Nephron progenitor cell (in vitro differentiated cells): ENCODE data around the gene COG8.

ENCODE experiments used
- DNase-seq: peaks from one replicate; pipeline ENCODE4 v3.0.0; 2021
- H3K27ac Mint-ChIP-seq: 2 replicates; pipeline ENCODE4 v1.8.0; 2021; ENCODE audit warnings: mild to moderate bottlenecking, moderate library complexity, mixed read lengths
- H3K27me3 Mint-ChIP-seq: 2 replicates; pipeline ENCODE4 v1.8.0; 2021; ENCODE audit warnings: mild to moderate bottlenecking, low read depth, mixed read lengths; ENCODE audit not compliant: poor library complexity
- H3K36me3 Mint-ChIP-seq: 2 replicates; pipeline ENCODE4 v1.8.0; 2021; ENCODE audit warnings: low read depth, mixed read lengths
- H3K4me1 Mint-ChIP-seq: 2 replicates; pipeline ENCODE4 v1.8.0; 2021; ENCODE audit warnings: mixed read lengths
- H3K4me3 Mint-ChIP-seq: 2 replicates; pipeline ENCODE4 v1.8.0; 2021; ENCODE audit warnings: mild to moderate bottlenecking, moderate library complexity, mixed read lengths
- H3K9me3 Mint-ChIP-seq: 2 replicates; pipeline ENCODE4 v1.8.0; 2021; ENCODE audit warnings: mild to moderate bottlenecking, moderate library complexity, mixed read lengths
- CTCF ChIP-seq: fragments of 200-600 bp; sonication (generic); IDR thresholded peaks from 2 replicates; pipeline ENCODE4 v1.5.0; 2021; ENCODE audit warnings: antibody characterized with exemption

Gene COG8

GRCh38 chr16:69315486-69316311, 23.7 kb downstream of the COG8 start:
- Mint-ChIP-seq H3K9me3 (no peaks in the 10 kb centered on the region), H3K27ac (peak overlapping the region; percentile 80), H3K4me3 (no peak overlapping the region), H3K36me3 (peaks cover 39% of the 10 kb centered on the region), H3K4me1 (peaks cover 23% of the 10 kb centered on the region), H3K27me3 (no peaks in the 10 kb centered on the region)
- TF ChIP-seq CTCF = no peak
- no peak for DNase-seq

GRCh38 chr16:69314534-69314933, 24.8 kb downstream of the COG8 start:
- no peak for DNase-seq
- TF ChIP-seq CTCF = no peak
- H3K36me3 Mint-ChIP-seq = peaks cover 41% of the 10 kb centered on the region

GRCh38 chr16:69313469-69313868, 25.9 kb downstream of the COG8 start:
- Mint-ChIP-seq H3K36me3 (peaks cover 34% of the 10 kb centered on the region), H3K27me3 (no peaks in the 10 kb centered on the region), H3K27ac (no peak overlapping the region), H3K4me1 (peaks cover 22% of the 10 kb centered on the region), H3K4me3 (peak overlapping the region; percentile 76), H3K9me3 (no peaks in the 10 kb centered on the region)
- no peak for TF ChIP-seq CTCF
- DNase-seq = no peak

More at GRCh38 chr16:69314534-69314933, 24.8 kb downstream of the COG8 start:
- Mint-ChIP-seq H3K4me1 (peaks cover 25% of the 10 kb centered on the region), H3K27ac (peak overlapping the region; percentile 88), H3K9me3 (no peaks in the 10 kb centered on the region), H3K4me3 (no peak overlapping the region), H3K27me3 (no peaks in the 10 kb centered on the region)

- no peaks in the 10 kb centered on the region for H3K27me3 Mint-ChIP-seq
- H3K36me3 Mint-ChIP-seq = peaks cover 34% of the 10 kb centered on the region
- H3K4me1 Mint-ChIP-seq = peaks cover 22% of the 10 kb centered on the region
- H3K9me3 Mint-ChIP-seq = no peaks in the 10 kb centered on the region
- peak overlapping the region; percentile 98 for H3K4me3 Mint-ChIP-seq
- peak overlapping the region; percentile 94 for H3K27ac Mint-ChIP-seq
- no peak for TF ChIP-seq CTCF
- DNase-seq = no peak
Observed at GRCh38 chr16:69311533-69312387, 27.6 kb downstream of the COG8 start.

- peak; percentile 68 for TF ChIP-seq CTCF
- peaks cover 2% of the 10 kb centered on the region for H3K27me3 Mint-ChIP-seq
- H3K4me1 Mint-ChIP-seq = peaks cover 22% of the 10 kb centered on the region
- H3K4me3 Mint-ChIP-seq = peak within 1 kb of the TSS; percentile 98
- H3K9me3 Mint-ChIP-seq = no peaks in the 10 kb centered on the region
- DNase-seq = peak; percentile 99
- H3K27ac Mint-ChIP-seq = peak within 1 kb of the TSS; percentile 94
- peaks cover 26% of the 10 kb centered on the region for H3K36me3 Mint-ChIP-seq
Observed at GRCh38 chr16:69310653-69311532, 28.5 kb downstream of the COG8 start, which contains the start of gene VPS4A. VPS4A (plus strand) TSS chr16:69311350; CDS start chr16:69311512, 162 bp downstream.
